Stimulated activated naive B cell treated with anti-CD40 and anti-IgM and Interleukin-4, amounts not matched to agents 10 μg/mL and 1 μg/mL and 100 μg/mL, for 72 hours (primary cell): ENCODE results near the gene TNP1.

Experiments used
- ATAC-seq, 2 donors: fragments of 150-1000 bp; cut with Tn5 transposase; replicated peaks; 2 replicates each; pipeline ENCODE4 v1.10.0; 2021; ENCODE audit warnings: moderate library complexity in 1 of 2
- DNase-seq: peaks from one replicate; pipeline ENCODE4 v3.0.0; 2021
- H3K27ac Mint-ChIP-seq: one replicate; pipeline ENCODE4 v1.8.0; 2022; ENCODE audit warnings: mild to moderate bottlenecking, mixed read lengths
- H3K27me3 Mint-ChIP-seq, 2 donors: one replicate each; pipeline ENCODE4 v1.8.0; 2022; ENCODE audit warnings: mixed read lengths in 2 of 2
- H3K36me3 Mint-ChIP-seq, 2 donors: one replicate each; pipeline ENCODE4 v1.8.0; 2022; ENCODE audit warnings: mixed read lengths in 2 of 2, mild to moderate bottlenecking in 1 of 2
- H3K4me1 Mint-ChIP-seq, 2 donors: one replicate each; pipeline ENCODE4 v1.8.0; 2022; ENCODE audit warnings: mixed read lengths in 2 of 2, mild to moderate bottlenecking in 1 of 2
- H3K4me3 Mint-ChIP-seq, 2 donors: one replicate each; pipeline ENCODE4 v1.8.0; 2022; ENCODE audit warnings: mild to moderate bottlenecking in 2 of 2, mixed read lengths in 2 of 2, moderate library complexity in 1 of 2
- H3K9me3 Mint-ChIP-seq, 2 donors: one replicate each; pipeline ENCODE4 v1.8.0; 2022; ENCODE audit warnings: mixed read lengths in 2 of 2, mild to moderate bottlenecking in 1 of 2

TNP1 gene

GRCh38 chr2:216842636-216843035 lies 17.2 kb downstream of the TNP1 start:
- H3K27ac Mint-ChIP-seq: no peak overlapping the region
- no peak overlapping the region for H3K4me3 Mint-ChIP-seq
- ATAC-seq: no peak
- H3K9me3 Mint-ChIP-seq: peaks cover 0 to 1% of the 10 kb centered on the region in 2 donors
- no peaks in the 10 kb centered on the region for H3K4me1 Mint-ChIP-seq
- DNase-seq: no peak
- H3K36me3 Mint-ChIP-seq: no peaks in the 10 kb centered on the region
- peaks cover 5 to 6% of the 10 kb centered on the region in 2 donors for H3K27me3 Mint-ChIP-seq

- Mint-ChIP-seq H3K27ac (no peak overlapping the region), H3K9me3 (peaks cover 0 to 3% of the 10 kb centered on the region in 2 donors), H3K4me3 (no peak overlapping the region), H3K36me3 (no peaks in the 10 kb centered on the region), H3K4me1 (no peaks in the 10 kb centered on the region), H3K27me3 (peaks cover 6 to 9% of the 10 kb centered on the region in 2 donors)
- no peak for DNase-seq
- no peak for ATAC-seq
Measured at GRCh38 chr2:216839688-216840087, 20.2 kb downstream of the TNP1 start.

GRCh38 chr2:216838151-216838550 lies 21.7 kb downstream of the TNP1 start:
- H3K36me3 Mint-ChIP-seq: no peaks in the 10 kb centered on the region
- no peak for DNase-seq
- no peak overlapping the region for H3K4me3 Mint-ChIP-seq
- H3K27me3 Mint-ChIP-seq: peaks cover 3 to 12% of the 10 kb centered on the region in 2 donors
- no peak for ATAC-seq
- H3K9me3 Mint-ChIP-seq: peaks cover 0 to 2% of the 10 kb centered on the region in 2 donors
- no peaks in the 10 kb centered on the region for H3K4me1 Mint-ChIP-seq
- no peak overlapping the region for H3K27ac Mint-ChIP-seq

GRCh38 chr2:216837740-216838139 lies 22.1 kb downstream of the TNP1 start:
- DNase-seq (no peak), ATAC-seq (no peak)
- peaks cover 0 to 12% of the 10 kb centered on the region in 2 donors for H3K27me3 Mint-ChIP-seq
- H3K4me1 Mint-ChIP-seq: no peaks in the 10 kb centered on the region
- no peak overlapping the region for H3K4me3 Mint-ChIP-seq
- H3K27ac Mint-ChIP-seq: no peak overlapping the region
- peaks cover 0 to 2% of the 10 kb centered on the region in 2 donors for H3K9me3 Mint-ChIP-seq
- no peaks in the 10 kb centered on the region for H3K36me3 Mint-ChIP-seq

GRCh38 chr2:216833061-216833460 lies 26.8 kb downstream of the TNP1 start:
- DNase-seq: no peak
- H3K4me1 Mint-ChIP-seq: no peaks in the 10 kb centered on the region
- no peak overlapping the region for H3K27ac Mint-ChIP-seq
- peaks cover 0 to 2% of the 10 kb centered on the region in 2 donors for H3K9me3 Mint-ChIP-seq
- no peak for ATAC-seq
- no peaks in the 10 kb centered on the region for H3K36me3 Mint-ChIP-seq
- peaks cover 12 to 18% of the 10 kb centered on the region in 2 donors for H3K27me3 Mint-ChIP-seq
- no peak overlapping the region for H3K4me3 Mint-ChIP-seq

- H3K4me3 Mint-ChIP-seq: no peak overlapping the region
- no peak for DNase-seq
- H3K9me3 Mint-ChIP-seq: no peaks in the 10 kb centered on the region
- H3K4me1 Mint-ChIP-seq: no peaks in the 10 kb centered on the region
- ATAC-seq: no peak
- H3K36me3 Mint-ChIP-seq: no peaks in the 10 kb centered on the region
- peaks cover 14 to 18% of the 10 kb centered on the region in 2 donors for H3K27me3 Mint-ChIP-seq
- no peak overlapping the region for H3K27ac Mint-ChIP-seq
Measured at GRCh38 chr2:216830346-216830745, 29.5 kb downstream of the TNP1 start.

- H3K9me3 Mint-ChIP-seq: no peaks in the 10 kb centered on the region
- ATAC-seq (no peak), DNase-seq (no peak)
- no peak overlapping the region for H3K27ac Mint-ChIP-seq
- H3K4me1 Mint-ChIP-seq: no peaks in the 10 kb centered on the region
- no peak overlapping the region for H3K4me3 Mint-ChIP-seq
- no peaks in the 10 kb centered on the region for H3K36me3 Mint-ChIP-seq
- H3K27me3 Mint-ChIP-seq: peaks cover 14% of the 10 kb centered on the region in 2 donors
Measured at GRCh38 chr2:216829533-216829932, 30.3 kb downstream of the TNP1 start.

GRCh38 chr2:216827073-216827720 lies 32.7 kb downstream of the TNP1 start:
- no peaks in the 10 kb centered on the region for H3K9me3 Mint-ChIP-seq
- no peak for ATAC-seq
- H3K27me3 Mint-ChIP-seq: peaks cover 13 to 14% of the 10 kb centered on the region in 2 donors
- no peak for DNase-seq
- H3K4me3 Mint-ChIP-seq: no peak overlapping the region
- no peaks in the 10 kb centered on the region for H3K4me1 Mint-ChIP-seq
- no peaks in the 10 kb centered on the region for H3K36me3 Mint-ChIP-seq
- no peak overlapping the region for H3K27ac Mint-ChIP-seq

- Mint-ChIP-seq H3K4me1 (no peaks in the 10 kb centered on the region), H3K9me3 (peaks cover 0 to 3% of the 10 kb centered on the region in 2 donors), H3K27me3 (peaks cover 0 to 9% of the 10 kb centered on the region in 2 donors), H3K36me3 (no peaks in the 10 kb centered on the region), H3K4me3 (no peak overlapping the region), H3K27ac (no peak overlapping the region)
- no peak for DNase-seq
- no peak for ATAC-seq
Measured at GRCh38 chr2:216822470-216822869, 37.4 kb downstream of the TNP1 start.

- no peak overlapping the region for H3K27ac Mint-ChIP-seq
- H3K27me3 Mint-ChIP-seq: peaks cover 0 to 3% of the 10 kb centered on the region in 2 donors
- no peaks in the 10 kb centered on the region for H3K36me3 Mint-ChIP-seq
- H3K4me3 Mint-ChIP-seq: no peak overlapping the region
- DNase-seq (no peak), ATAC-seq (no peak)
- H3K9me3 Mint-ChIP-seq: peaks cover 0 to 3% of the 10 kb centered on the region in 2 donors
- H3K4me1 Mint-ChIP-seq: no peaks in the 10 kb centered on the region
Measured at GRCh38 chr2:216820709-216821108, 39.2 kb downstream of the TNP1 start.

- H3K27me3 Mint-ChIP-seq: peaks cover 0 to 3% of the 10 kb centered on the region in 2 donors
- H3K4me3 Mint-ChIP-seq: no peak overlapping the region
- H3K9me3 Mint-ChIP-seq: peaks cover 0 to 3% of the 10 kb centered on the region in 2 donors
- no peak overlapping the region for H3K27ac Mint-ChIP-seq
- no peaks in the 10 kb centered on the region for H3K36me3 Mint-ChIP-seq
- H3K4me1 Mint-ChIP-seq: no peaks in the 10 kb centered on the region
- DNase-seq (no peak), ATAC-seq (no peak)
Measured at GRCh38 chr2:216819766-216820165, 40.1 kb downstream of the TNP1 start.

GRCh38 chr2:216819055-216819454 lies 40.8 kb downstream of the TNP1 start:
- H3K4me3 Mint-ChIP-seq: no peak overlapping the region
- no peak for DNase-seq
- no peaks in the 10 kb centered on the region for H3K36me3 Mint-ChIP-seq
- H3K9me3 Mint-ChIP-seq: peaks cover 0 to 3% of the 10 kb centered on the region in 2 donors
- H3K4me1 Mint-ChIP-seq: no peaks in the 10 kb centered on the region
- peaks cover 0 to 3% of the 10 kb centered on the region in 2 donors for H3K27me3 Mint-ChIP-seq
- no peak for ATAC-seq
- H3K27ac Mint-ChIP-seq: no peak overlapping the region

- Mint-ChIP-seq H3K9me3 (no peaks in the 10 kb centered on the region), H3K27me3 (no peaks in the 10 kb centered on the region), H3K4me1 (no peaks in the 10 kb centered on the region), H3K27ac (no peak overlapping the region), H3K36me3 (no peaks in the 10 kb centered on the region), H3K4me3 (no peak overlapping the region)
- DNase-seq (no peak), ATAC-seq (no peak)
Measured at GRCh38 chr2:216810399-216811160, 49.3 kb downstream of the TNP1 start.
